GM23248 (cell line): ENCODE measurements around the gene RARB.

ENCODE experiments used
- EZH2 ChIP-seq: fragments of 200-600 bp; sonication (generic); IDR thresholded peaks from 2 replicates; pipeline ENCODE4 v1.6.1; 2018; ENCODE audit warnings: antibody characterized with exemption, mild to moderate bottlenecking; ENCODE audit not compliant: insufficient read depth, poor library complexity, severe bottlenecking
- EZH2phosphoT487 ChIP-seq: fragments of 200-600 bp; sonication (generic); IDR thresholded peaks from 2 replicates; pipeline ENCODE4 v1.6.1; 2018; ENCODE audit warnings: antibody characterized with exemption, moderate library complexity, mild to moderate bottlenecking, low read depth; ENCODE audit not compliant: insufficient read depth

DNA sequence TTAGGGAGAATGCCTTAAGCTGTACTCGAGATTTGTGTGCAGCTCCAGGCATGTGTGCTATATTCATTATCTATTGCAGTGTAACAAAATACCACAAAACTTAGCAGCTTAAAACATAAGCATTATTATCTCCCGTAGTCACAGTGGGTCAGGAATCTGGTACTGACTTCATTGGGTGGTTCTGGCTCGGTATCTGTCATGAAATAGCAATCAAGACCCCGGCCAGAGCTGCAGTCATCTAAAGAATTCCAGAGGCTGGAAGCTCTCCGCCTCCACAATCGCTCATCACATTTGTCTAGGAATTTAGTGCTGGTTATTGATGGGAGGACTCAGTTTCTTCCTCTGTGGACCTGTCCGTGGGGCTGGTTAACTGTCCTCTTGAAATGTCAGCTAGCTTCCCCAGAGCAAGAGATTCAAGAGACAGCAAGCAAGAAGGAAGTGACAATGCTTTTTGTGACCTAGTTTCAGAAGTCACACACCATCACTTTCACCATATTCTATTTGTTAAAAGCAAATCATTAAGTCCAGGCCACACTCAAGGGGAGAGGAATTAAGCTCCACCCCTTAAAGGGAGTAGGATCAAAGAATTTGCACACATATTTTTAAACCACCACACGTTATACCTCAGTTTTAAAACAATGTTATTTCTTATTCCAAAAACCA is 160.5 kb downstream of the RARB start:
- TF ChIP-seq EZH2 (no peak), EZH2phosphoT487 (no peak)
